Ishikawa (cell line): ENCODE data around the gene LRRC17.

Experiments
- CREB1 ChIP-seq: IDR thresholded peaks from 2 replicates; pipeline ENCODE4 v1.6.1; 2012; ENCODE audit warnings: low read depth
- RAD21 ChIP-seq: IDR thresholded peaks from 2 replicates; pipeline ENCODE4 v1.6.1; 2012; ENCODE audit warnings: low read depth
- TAF1 ChIP-seq: IDR thresholded peaks from 2 replicates; pipeline ENCODE4 v1.6.1; 2012; ENCODE audit warnings: low read depth, mild to moderate bottlenecking
- YY1 ChIP-seq: IDR thresholded peaks from 2 replicates; pipeline ENCODE4 v1.6.1; 2012; ENCODE audit warnings: low read depth

DNA sequence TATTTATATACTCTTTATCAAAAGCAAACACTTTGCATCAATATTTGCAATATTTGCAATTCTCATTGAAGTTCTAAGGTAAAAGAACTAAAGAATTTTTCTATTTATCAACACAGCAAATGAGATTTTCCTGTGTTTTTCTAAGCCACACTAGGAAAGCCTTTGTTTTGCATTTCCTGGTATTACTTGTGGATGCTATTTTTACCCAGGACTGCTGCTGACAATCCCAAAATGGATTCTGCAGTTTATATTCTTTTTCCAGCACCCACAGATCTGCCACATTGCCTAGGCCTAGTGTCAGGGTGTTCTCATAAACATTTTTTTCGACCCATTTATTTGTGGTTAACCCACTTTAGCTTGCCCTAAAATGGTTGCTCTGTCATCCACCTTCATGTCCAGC, 25.9 kb downstream of the LRRC17 start:
- TF ChIP-seq RAD21 (no peak), TAF1 (no peak), YY1 (no peak), CREB1 (no peak)
